DND-41 (cell line): ENCODE results near the gene STAC.

ENCODE experiments used
- ATAC-seq: fragments of 200-7000 bp; cut with Tn5 transposase; 3 replicates; pipeline ENCODE4 v1.9.1; 2021; ENCODE audit warnings: low read depth; ENCODE audit not compliant: insufficient read depth
- DNase-seq: peaks from one replicate; pipeline ENCODE4 v3.0.0-alpha.2; 2020
- H2AFZ ChIP-seq: 2 replicates; pipeline ENCODE4 v1.6.0; 2012; ENCODE audit warnings: low read depth, low read length
- H3K27ac ChIP-seq: 2 replicates; pipeline ENCODE4 v1.5.1; 2012; ENCODE audit warnings: low read length, inconsistent platforms
- H3K27me3 ChIP-seq: fragments of 200-600 bp; sonication (generic); 2 replicates; pipeline ENCODE4 v1.6.0; 2012; ENCODE audit warnings: low read length, mild to moderate bottlenecking, inconsistent platforms; ENCODE audit not compliant: insufficient read depth, poor library complexity
- H3K36me3 ChIP-seq: 2 replicates; pipeline ENCODE4 v1.5.1; 2012; ENCODE audit warnings: low read length, inconsistent platforms; ENCODE audit not compliant: insufficient read depth
- H3K4me1 ChIP-seq: 2 replicates; pipeline ENCODE4 v1.5.1; 2012; ENCODE audit warnings: mild to moderate bottlenecking, low read length; ENCODE audit not compliant: insufficient read depth
- H3K4me2 ChIP-seq: 2 replicates; pipeline ENCODE4 v1.6.0; 2012; ENCODE audit warnings: mild to moderate bottlenecking, moderate library complexity, low read length, inconsistent platforms; ENCODE audit not compliant: insufficient read depth
- H3K4me3 ChIP-seq, 2 experiments: fragments of 200-600 bp in 1 of 2; shearing (Covaris generic) in 1 of 2; 2 replicates each; pipeline ENCODE4 v1.5.1; 2012 to 2016; ENCODE audit warnings: inconsistent platforms in 2 of 2, low read length in 2 of 2, mild to moderate bottlenecking in 2 of 2, low read depth in 1 of 2, moderate library complexity in 1 of 2
- H3K79me2 ChIP-seq: 2 replicates; pipeline ENCODE4 v1.6.0; 2012; ENCODE audit warnings: low read length, inconsistent platforms; ENCODE audit not compliant: insufficient read depth
- H3K9ac ChIP-seq: 2 replicates; pipeline ENCODE4 v1.6.0; 2012; ENCODE audit warnings: low read depth, mild to moderate bottlenecking, inconsistent platforms, low read length, moderate library complexity
- H3K9me3 ChIP-seq: 2 replicates; pipeline ENCODE4 v1.5.1; 2012; ENCODE audit warnings: low read length, moderate library complexity, mild to moderate bottlenecking, inconsistent platforms; ENCODE audit not compliant: insufficient read depth, severe bottlenecking
- H4K20me1 ChIP-seq: 2 replicates; pipeline ENCODE4 v1.6.0; 2012; ENCODE audit warnings: low read length; ENCODE audit not compliant: insufficient read depth
- EZH2 ChIP-seq: IDR thresholded peaks from 3 replicates; pipeline ENCODE4 v1.6.1; 2012; ENCODE audit warnings: borderline replicate concordance, low read depth, mild to moderate bottlenecking, moderate library complexity, low read length, inconsistent platforms; ENCODE audit not compliant: severe bottlenecking
- TF ChIP-seq, protein P1 (sequence below): IDR thresholded peaks from 2 replicates; pipeline ENCODE4 v1.5.1; 2012; ENCODE audit warnings: borderline replicate concordance, low read length, moderate library complexity, mild to moderate bottlenecking; ENCODE audit not compliant: poor library complexity, severe bottlenecking; ENCODE audit errors: extremely low read depth

The STAC gene

GRCh38 chr3:36596419-36596818 is 216.1 kb downstream of the STAC start:
- no peak for ATAC-seq

DNA sequence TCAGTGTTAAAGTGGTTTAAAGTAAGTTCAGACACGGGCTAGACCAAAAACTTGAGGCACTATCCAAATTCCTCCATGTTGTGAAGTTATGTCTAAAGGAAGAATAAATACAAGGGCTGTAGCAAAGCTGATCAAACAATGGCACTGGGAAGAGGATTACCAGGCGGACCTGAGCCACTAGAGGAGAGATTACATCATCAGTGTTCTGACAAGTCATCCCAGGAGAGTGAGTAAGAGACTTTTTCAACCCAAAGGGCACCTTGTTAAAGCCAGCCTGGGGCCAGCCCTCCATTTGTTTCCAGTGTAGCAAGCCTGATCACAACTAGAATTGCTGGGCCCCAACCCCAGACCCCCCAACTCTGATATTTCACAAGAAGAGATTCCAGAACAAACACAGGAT is 217.1 kb downstream of the STAC start:
- H3K4me2 ChIP-seq = no peak overlapping the region
- H3K36me3 ChIP-seq = no peaks in the 10 kb centered on the region
- H3K79me2 ChIP-seq = no peaks in the 10 kb centered on the region
- no peak for TF ChIP-seq EZH2
- TF ChIP-seq, protein P1, sequence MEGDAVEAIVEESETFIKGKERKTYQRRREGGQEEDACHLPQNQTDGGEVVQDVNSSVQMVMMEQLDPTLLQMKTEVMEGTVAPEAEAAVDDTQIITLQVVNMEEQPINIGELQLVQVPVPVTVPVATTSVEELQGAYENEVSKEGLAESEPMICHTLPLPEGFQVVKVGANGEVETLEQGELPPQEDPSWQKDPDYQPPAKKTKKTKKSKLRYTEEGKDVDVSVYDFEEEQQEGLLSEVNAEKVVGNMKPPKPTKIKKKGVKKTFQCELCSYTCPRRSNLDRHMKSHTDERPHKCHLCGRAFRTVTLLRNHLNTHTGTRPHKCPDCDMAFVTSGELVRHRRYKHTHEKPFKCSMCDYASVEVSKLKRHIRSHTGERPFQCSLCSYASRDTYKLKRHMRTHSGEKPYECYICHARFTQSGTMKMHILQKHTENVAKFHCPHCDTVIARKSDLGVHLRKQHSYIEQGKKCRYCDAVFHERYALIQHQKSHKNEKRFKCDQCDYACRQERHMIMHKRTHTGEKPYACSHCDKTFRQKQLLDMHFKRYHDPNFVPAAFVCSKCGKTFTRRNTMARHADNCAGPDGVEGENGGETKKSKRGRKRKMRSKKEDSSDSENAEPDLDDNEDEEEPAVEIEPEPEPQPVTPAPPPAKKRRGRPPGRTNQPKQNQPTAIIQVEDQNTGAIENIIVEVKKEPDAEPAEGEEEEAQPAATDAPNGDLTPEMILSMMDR = no peak
- no peaks in the 10 kb centered on the region for H3K9me3 ChIP-seq
- ATAC-seq (no peak), DNase-seq (no peak)
- H2AFZ ChIP-seq = no peak overlapping the region
- H3K9ac ChIP-seq = no peak overlapping the region
- no peak overlapping the region for H3K4me3 ChIP-seq
- no peaks in the 10 kb centered on the region for H4K20me1 ChIP-seq
- peaks cover 16% of the 10 kb centered on the region for H3K27me3 ChIP-seq
- no peak overlapping the region for H3K27ac ChIP-seq
- no peaks in the 10 kb centered on the region for H3K4me1 ChIP-seq

More at GRCh38 chr3:36596419-36596818, 216.1 kb downstream of the STAC start:
- no peak overlapping the region for H3K4me2 ChIP-seq
- H3K9ac ChIP-seq = no peak overlapping the region
- no peak overlapping the region for H3K4me3 ChIP-seq
- no peaks in the 10 kb centered on the region for H3K4me1 ChIP-seq
- no peak overlapping the region for H2AFZ ChIP-seq
- H4K20me1 ChIP-seq = no peaks in the 10 kb centered on the region
- H3K27ac ChIP-seq = no peak overlapping the region
- peaks cover 16% of the 10 kb centered on the region for H3K27me3 ChIP-seq
- no peaks in the 10 kb centered on the region for H3K36me3 ChIP-seq
- H3K9me3 ChIP-seq = no peaks in the 10 kb centered on the region
- no peak for DNase-seq
- TF ChIP-seq, protein P1 = no peak
- TF ChIP-seq EZH2 = no peak
- H3K79me2 ChIP-seq = no peaks in the 10 kb centered on the region
